Mesenchymal stem cell (in vitro differentiated cells and primary cell): ENCODE data around the gene AP1B1.

Source experiments
- DNase-seq: peaks from one replicate; pipeline ENCODE4 v3.0.0-alpha.2; 2013
- H2AFZ ChIP-seq: one replicate; pipeline ENCODE4 v1.6.1; 2013; ENCODE audit warnings: low read depth, mild to moderate bottlenecking, control low read depth, inconsistent platforms, low read length, moderate library complexity
- H2AK5ac ChIP-seq: 2 replicates; pipeline ENCODE4 v1.6.1; 2013; ENCODE audit warnings: low read length, moderate library complexity, mild to moderate bottlenecking, inconsistent platforms; ENCODE audit not compliant: severe bottlenecking
- H2BK120ac ChIP-seq: one replicate; pipeline ENCODE4 v1.6.1; 2013; ENCODE audit warnings: low read depth, mild to moderate bottlenecking, inconsistent platforms, low read length, moderate library complexity
- H2BK12ac ChIP-seq, 2 experiments: one replicate each; pipeline ENCODE4 v1.6.1; 2013; ENCODE audit warnings: inconsistent platforms in 2 of 2, low read length in 2 of 2, mild to moderate bottlenecking in 2 of 2, moderate library complexity in 2 of 2, control low read depth in 1 of 2
- H2BK15ac ChIP-seq: one replicate; pipeline ENCODE4 v1.6.1; 2013; ENCODE audit warnings: mild to moderate bottlenecking, low read depth, inconsistent platforms; ENCODE audit not compliant: poor library complexity, severe bottlenecking
- H2BK5ac ChIP-seq: 2 replicates; pipeline ENCODE4 v1.6.1; 2013; ENCODE audit warnings: low read depth, mild to moderate bottlenecking, low read length, control low read depth, inconsistent platforms; ENCODE audit not compliant: poor library complexity, severe bottlenecking
- H3K14ac ChIP-seq, 2 experiments: one replicate each; pipeline ENCODE4 v1.6.1; 2013; ENCODE audit warnings: inconsistent platforms in 2 of 2, low read length in 2 of 2, control low read depth in 1 of 2, mild to moderate bottlenecking in 1 of 2, moderate library complexity in 1 of 2
- H3K18ac ChIP-seq, 2 experiments: one replicate each; pipeline ENCODE4 v1.6.1; 2013; ENCODE audit warnings: inconsistent platforms in 2 of 2, low read length in 2 of 2, control low read depth in 1 of 2, low read depth in 1 of 2, mild to moderate bottlenecking in 1 of 2
- H3K23ac ChIP-seq, 2 experiments: one replicate each; pipeline ENCODE4 v1.6.1; 2013; ENCODE audit warnings: inconsistent platforms in 2 of 2, low read length in 2 of 2, mild to moderate bottlenecking in 2 of 2, moderate library complexity in 2 of 2, control low read depth in 1 of 2
- H3K27ac ChIP-seq: 2 replicates; pipeline ENCODE4 v1.5.1; 2013; ENCODE audit warnings: mild to moderate bottlenecking, moderate library complexity, low read length, control low read depth, inconsistent platforms; ENCODE audit not compliant: poor library complexity, severe bottlenecking
- H3K27me3 ChIP-seq, 2 experiments: 2 replicates each; pipeline versions ENCODE4 v1.6.1 to v1.7.0; 2013; ENCODE audit warnings: low read length in 2 of 2, mild to moderate bottlenecking in 2 of 2, moderate library complexity in 2 of 2, control low read depth in 1 of 2, inconsistent platforms in 1 of 2; ENCODE audit not compliant: control insufficient read depth in 1 of 2, insufficient read depth in 1 of 2
- H3K36me3 ChIP-seq, 2 experiments: 2 replicates each; pipeline versions ENCODE4 v1.6.1 to v1.7.0; 2013; ENCODE audit warnings: low read length in 2 of 2, control low read depth in 1 of 2, inconsistent platforms in 1 of 2, low read depth in 1 of 2, mild to moderate bottlenecking in 1 of 2; ENCODE audit not compliant: insufficient read depth in 2 of 2, control insufficient read depth in 1 of 2
- H3K4ac ChIP-seq, 2 experiments: one replicate each; pipeline ENCODE4 v1.6.1; 2013; ENCODE audit warnings: inconsistent platforms in 2 of 2, low read length in 2 of 2, mild to moderate bottlenecking in 2 of 2, moderate library complexity in 2 of 2, control low read depth in 1 of 2, low read depth in 1 of 2
- H3K4me1 ChIP-seq: 2 replicates; pipeline ENCODE4 v1.6.1; 2013; ENCODE audit warnings: low read depth, low read length, control low read depth; ENCODE audit not compliant: control insufficient read depth, insufficient read depth
- H3K4me2 ChIP-seq: 2 replicates; pipeline ENCODE4 v1.6.1; 2013; ENCODE audit warnings: low read length, mild to moderate bottlenecking, inconsistent platforms; ENCODE audit not compliant: poor library complexity, severe bottlenecking
- H3K4me3 ChIP-seq, 2 experiments: 2 replicates each; pipeline versions ENCODE4 v1.5.1 to v1.7.0; 2013; ENCODE audit warnings: low read length in 2 of 2, mild to moderate bottlenecking in 2 of 2, control low read depth in 1 of 2, low read depth in 1 of 2; ENCODE audit not compliant: insufficient read depth in 1 of 2
- H3K79me1 ChIP-seq: replicated peaks from 2 replicates; pipeline ENCODE4 v1.6.1; 2013; ENCODE audit warnings: mild to moderate bottlenecking, control low read depth, low read length, inconsistent platforms; ENCODE audit not compliant: poor library complexity, severe bottlenecking
- H3K9ac ChIP-seq: 2 replicates; pipeline ENCODE4 v1.7.0; 2013; ENCODE audit warnings: mild to moderate bottlenecking, low read length, moderate library complexity
- H3K9me3 ChIP-seq: 2 replicates; pipeline ENCODE4 v1.7.0; 2013; ENCODE audit warnings: mild to moderate bottlenecking, low read length; ENCODE audit not compliant: control insufficient read depth
- H4K8ac ChIP-seq: one replicate; pipeline ENCODE4 v1.6.1; 2013; ENCODE audit warnings: inconsistent platforms, mild to moderate bottlenecking, low read length, moderate library complexity
- H4K91ac ChIP-seq: one replicate; pipeline ENCODE4 v1.6.1; 2013; ENCODE audit warnings: mild to moderate bottlenecking, low read length, inconsistent platforms
- WGBS: methylation state at CpG from one replicate; pipeline ENCODE4 v1.1.7; 2013; ENCODE audit warnings: mixed read lengths; 5-methylcytosine and 5-hydroxymethylcytosine counted together

The AP1B1 gene

GRCh38 chr22:29319072-29319471 lies 69.3 kb downstream of the AP1B1 start:
- no peak overlapping the region for H3K27ac ChIP-seq
- no peak overlapping the region for H2BK120ac ChIP-seq
- H2BK5ac ChIP-seq = no peak overlapping the region
- WGBS = 80% methylated on average over 2 of the region's 2 CpGs
- no peak overlapping the region for H2BK15ac ChIP-seq
- H3K9me3 ChIP-seq = no peaks in the 10 kb centered on the region
- no peaks in the 10 kb centered on the region for H3K79me1 ChIP-seq
- no peak overlapping the region for H3K9ac ChIP-seq
- no peak overlapping the region for H2AK5ac ChIP-seq
- H3K18ac ChIP-seq = no peak overlapping the region
- H3K23ac ChIP-seq = no peak overlapping the region
- H3K27me3 ChIP-seq = peaks cover 24 to 31% of the 10 kb centered on the region in 2 experiments
- no peaks in the 10 kb centered on the region for H3K36me3 ChIP-seq
- peaks cover 14% of the 10 kb centered on the region for H3K4me1 ChIP-seq
- no peak overlapping the region for H3K4me3 ChIP-seq
- no peak overlapping the region for H3K14ac ChIP-seq
- H2AFZ ChIP-seq = no peak overlapping the region
- no peak overlapping the region for H2BK12ac ChIP-seq
- no peak overlapping the region for H4K91ac ChIP-seq
- H3K4me2 ChIP-seq = no peak overlapping the region
- H4K8ac ChIP-seq = no peak overlapping the region
- no peak for DNase-seq
- no peak overlapping the region for H3K4ac ChIP-seq

GRCh38 chr22:29317827-29318454 lies 70.4 kb downstream of the AP1B1 start:
- no peak overlapping the region for H2BK12ac ChIP-seq
- H3K23ac ChIP-seq = no peak overlapping the region
- no peak overlapping the region for H4K8ac ChIP-seq
- H3K4me1 ChIP-seq = peaks cover 17% of the 10 kb centered on the region
- H3K27ac ChIP-seq = no peak overlapping the region
- H3K18ac ChIP-seq = no peak overlapping the region
- no peak overlapping the region for H2BK120ac ChIP-seq
- no peak overlapping the region for H3K14ac ChIP-seq
- H4K91ac ChIP-seq = no peak overlapping the region
- no peak overlapping the region for H2AK5ac ChIP-seq
- H3K27me3 ChIP-seq = peaks cover 31 to 42% of the 10 kb centered on the region in 2 experiments
- no peaks in the 10 kb centered on the region for H3K9me3 ChIP-seq
- no peak overlapping the region for H3K9ac ChIP-seq
- no peak overlapping the region for H3K4ac ChIP-seq
- H2BK15ac ChIP-seq = no peak overlapping the region
- no peak overlapping the region for H3K4me2 ChIP-seq
- no peak overlapping the region for H2BK5ac ChIP-seq
- H2AFZ ChIP-seq = no peak overlapping the region
- 94% methylated on average over 18 of the region's 18 CpGs for WGBS
- H3K79me1 ChIP-seq = peaks cover 3% of the 10 kb centered on the region
- no peak overlapping the region for H3K4me3 ChIP-seq
- DNase-seq = no peak
- H3K36me3 ChIP-seq = peaks cover 0 to 9% of the 10 kb centered on the region in 2 experiments

- no peak for DNase-seq
- H3K36me3 ChIP-seq = peaks cover 4 to 24% of the 10 kb centered on the region in 2 experiments
- H3K4me3 ChIP-seq = no peak overlapping the region
- 73% methylated on average over 17 of the region's 18 CpGs for WGBS
- no peak overlapping the region for H3K14ac ChIP-seq
- H3K9ac ChIP-seq = no peak overlapping the region
- peaks cover 31 to 45% of the 10 kb centered on the region in 2 experiments for H3K27me3 ChIP-seq
- H4K91ac ChIP-seq = no peak overlapping the region
- H3K4me2 ChIP-seq = no peak overlapping the region
- H3K79me1 ChIP-seq = peaks cover 13% of the 10 kb centered on the region
- no peak overlapping the region for H2BK5ac ChIP-seq
- no peak overlapping the region for H3K4ac ChIP-seq
- no peaks in the 10 kb centered on the region for H3K9me3 ChIP-seq
- H3K23ac ChIP-seq = no peak overlapping the region
- no peak overlapping the region for H2AFZ ChIP-seq
- no peak overlapping the region for H2AK5ac ChIP-seq
- no peak overlapping the region for H3K27ac ChIP-seq
- H4K8ac ChIP-seq = no peak overlapping the region
- H3K4me1 ChIP-seq = peaks cover 24% of the 10 kb centered on the region
- no peak overlapping the region for H2BK15ac ChIP-seq
- no peak overlapping the region for H3K18ac ChIP-seq
- H2BK120ac ChIP-seq = no peak overlapping the region
- H2BK12ac ChIP-seq = no peak overlapping the region
These were observed 72.1 kb downstream of the AP1B1 start for GRCh38 chr22:29316141-29316828.

- Histone ChIP-seq H4K8ac (no peak within 1 kb of the TSS), H3K4me3 (peak within 1 kb of the TSS in 1 of 2 experiments; percentile 47), H3K79me1 (peaks cover 14% of the 10 kb centered on the region), H3K4me1 (peaks cover 31% of the 10 kb centered on the region), H3K4ac (no peak within 1 kb of the TSS), H2BK120ac (no peak within 1 kb of the TSS), H3K36me3 (peaks cover 4 to 29% of the 10 kb centered on the region in 2 experiments), H2BK15ac (no peak within 1 kb of the TSS), H3K4me2 (peak within 1 kb of the TSS; percentile 89), H3K27me3 (peaks cover 31 to 45% of the 10 kb centered on the region in 2 experiments), H3K27ac (no peak within 1 kb of the TSS), H3K23ac (no peak within 1 kb of the TSS), H2AK5ac (no peak within 1 kb of the TSS), H2BK12ac (no peak within 1 kb of the TSS), H4K91ac (peak within 1 kb of the TSS; percentile 43), H3K18ac (no peak within 1 kb of the TSS), H3K9ac (no peak within 1 kb of the TSS), H2AFZ (no peak within 1 kb of the TSS), H2BK5ac (no peak within 1 kb of the TSS), H3K14ac (no peak within 1 kb of the TSS), H3K9me3 (no peaks in the 10 kb centered on the region)
- no peak for DNase-seq
- 11% methylated on average over 37 of the region's 103 CpGs for WGBS
These were observed 72.9 kb downstream of the AP1B1 start, which contains the start of gene RASL10A for GRCh38 chr22:29315286-29316140. Gene RASL10A (minus strand): TSS chr22:29315697. CDS start chr22:29315246, 451 bp downstream.
